ENCODE results near the gene SLC6A18.

SLC6A18 gene

DNA sequence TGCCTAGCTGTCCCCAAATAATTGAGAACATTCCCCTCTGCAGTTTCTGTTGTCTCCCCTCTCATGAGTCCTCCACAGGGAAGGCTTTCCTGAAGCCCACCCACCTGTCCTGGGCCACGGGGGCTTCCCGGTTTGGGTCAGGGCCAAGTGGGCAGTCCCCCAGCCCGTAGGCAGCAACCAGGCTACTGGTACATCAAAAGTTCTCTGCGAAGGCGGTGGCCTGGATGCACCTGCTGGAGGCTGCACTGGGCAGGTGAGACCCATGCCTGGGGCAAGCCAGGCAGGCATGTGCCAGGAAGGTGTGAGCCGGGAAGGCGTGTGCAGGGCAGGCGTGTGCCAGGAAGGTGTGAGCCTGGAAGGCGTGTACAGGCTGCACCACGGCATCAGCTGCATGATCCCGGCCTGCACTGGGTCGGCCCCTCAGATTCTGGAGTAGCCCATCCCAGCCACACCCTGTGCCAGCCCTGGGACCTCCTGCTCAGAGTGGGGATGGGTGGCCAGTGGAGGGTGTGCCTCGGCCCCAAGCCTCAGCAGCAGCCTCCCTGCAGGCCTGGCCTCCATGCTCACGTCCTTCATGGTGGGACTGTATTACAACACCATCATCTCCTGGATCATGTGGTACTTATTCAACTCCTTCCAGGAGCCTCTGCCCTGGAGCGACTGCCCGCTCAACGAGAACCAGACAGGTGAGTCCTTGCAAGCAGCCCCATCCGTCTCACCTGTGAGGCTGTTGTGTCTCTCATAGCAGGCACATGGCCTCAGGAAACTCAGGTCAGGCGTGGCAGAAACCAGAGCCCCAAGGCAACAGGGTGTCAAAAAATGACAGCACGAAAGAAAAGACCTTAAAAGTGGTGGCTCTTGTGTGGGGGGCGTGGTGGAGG is 15.0 kb upstream of the SLC6A18 start:
- no peak overlapping the region for H3K27ac ChIP-seq (ENCODE audit: low read depth, low read length)
- H3K79me2 ChIP-seq (ENCODE audit: control insufficient read depth, low read length), result no peaks in the 10 kb centered on the region
- no peaks in the 10 kb centered on the region for H3K9me2 ChIP-seq (replicated peaks; ENCODE audit: control insufficient read depth, low read length)
- H3K4me3 ChIP-seq (ENCODE audit: low read length), result no peak overlapping the region
- no peaks in the 10 kb centered on the region for H3K27me3 ChIP-seq (ENCODE audit: control insufficient read depth, low read length)
- peaks cover 4% of the 10 kb centered on the region for H3K4me1 ChIP-seq (ENCODE audit: control insufficient read depth, low read length)
- TF ChIP-seq EZH2phosphoT487 (IDR thresholded peaks at IDR 0.05; ENCODE audit: borderline replicate concordance, low read length), result no peak
- TF ChIP-seq, protein P1, sequence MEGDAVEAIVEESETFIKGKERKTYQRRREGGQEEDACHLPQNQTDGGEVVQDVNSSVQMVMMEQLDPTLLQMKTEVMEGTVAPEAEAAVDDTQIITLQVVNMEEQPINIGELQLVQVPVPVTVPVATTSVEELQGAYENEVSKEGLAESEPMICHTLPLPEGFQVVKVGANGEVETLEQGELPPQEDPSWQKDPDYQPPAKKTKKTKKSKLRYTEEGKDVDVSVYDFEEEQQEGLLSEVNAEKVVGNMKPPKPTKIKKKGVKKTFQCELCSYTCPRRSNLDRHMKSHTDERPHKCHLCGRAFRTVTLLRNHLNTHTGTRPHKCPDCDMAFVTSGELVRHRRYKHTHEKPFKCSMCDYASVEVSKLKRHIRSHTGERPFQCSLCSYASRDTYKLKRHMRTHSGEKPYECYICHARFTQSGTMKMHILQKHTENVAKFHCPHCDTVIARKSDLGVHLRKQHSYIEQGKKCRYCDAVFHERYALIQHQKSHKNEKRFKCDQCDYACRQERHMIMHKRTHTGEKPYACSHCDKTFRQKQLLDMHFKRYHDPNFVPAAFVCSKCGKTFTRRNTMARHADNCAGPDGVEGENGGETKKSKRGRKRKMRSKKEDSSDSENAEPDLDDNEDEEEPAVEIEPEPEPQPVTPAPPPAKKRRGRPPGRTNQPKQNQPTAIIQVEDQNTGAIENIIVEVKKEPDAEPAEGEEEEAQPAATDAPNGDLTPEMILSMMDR (IDR thresholded peaks at IDR 0.05; ENCODE audit: low read depth, low read length, poor library complexity, severe bottlenecking), result no peak
- no peaks in the 10 kb centered on the region for H3F3A ChIP-seq (ENCODE audit: control insufficient read depth, insufficient read depth)
- H3K4me2 ChIP-seq (ENCODE audit: low read length), result no peak overlapping the region
- H4K20me1 ChIP-seq (ENCODE audit: control insufficient read depth, insufficient read depth, low read depth, low read length), result no peaks in the 10 kb centered on the region
- peaks cover 5% of the 10 kb centered on the region; the same call in 1 of the 2 replicates for H3K9me3 ChIP-seq (ENCODE audit: control insufficient read depth, insufficient read depth, low read length)
- H3K36me3 ChIP-seq (ENCODE audit: control insufficient read depth, low read length), result no peaks in the 10 kb centered on the region

- Histone ChIP-seq H3K27me3 (ENCODE audit: control insufficient read depth, low read length) (no peaks in the 10 kb centered on the region), H3K9me2 (replicated peaks; ENCODE audit: control insufficient read depth, low read length) (no peaks in the 10 kb centered on the region), H3K9me3 (ENCODE audit: control insufficient read depth, insufficient read depth, low read length) (peaks cover 9% of the 10 kb centered on the region; the same call in 1 of the 2 replicates), H3K4me2 (ENCODE audit: low read length) (no peak overlapping the region), H3F3A (ENCODE audit: control insufficient read depth, insufficient read depth) (no peaks in the 10 kb centered on the region), H3K4me1 (ENCODE audit: control insufficient read depth, low read length) (peaks cover 9% of the 10 kb centered on the region), H4K20me1 (ENCODE audit: control insufficient read depth, insufficient read depth, low read depth, low read length) (no peaks in the 10 kb centered on the region), H3K27ac (ENCODE audit: low read depth, low read length) (no peak overlapping the region), H3K79me2 (ENCODE audit: control insufficient read depth, low read length) (no peaks in the 10 kb centered on the region), H3K36me3 (ENCODE audit: control insufficient read depth, low read length) (no peaks in the 10 kb centered on the region), H3K4me3 (ENCODE audit: low read length) (no peak overlapping the region)
- TF ChIP-seq EZH2phosphoT487 (IDR thresholded peaks at IDR 0.05; ENCODE audit: borderline replicate concordance, low read length), result no peak
- TF ChIP-seq, protein P1 (IDR thresholded peaks at IDR 0.05; ENCODE audit: low read depth, low read length, poor library complexity, severe bottlenecking), result no peak
Measured at GRCh38 chr5:1210832-1211251, 14.3 kb upstream of the SLC6A18 start.

- Histone ChIP-seq H3F3A (ENCODE audit: control insufficient read depth, insufficient read depth) (no peaks in the 10 kb centered on the region), H3K27me3 (ENCODE audit: control insufficient read depth, low read length) (no peaks in the 10 kb centered on the region), H3K27ac (ENCODE audit: low read depth, low read length) (no peak overlapping the region), H3K9me3 (ENCODE audit: control insufficient read depth, insufficient read depth, low read length) (peaks cover 10% of the 10 kb centered on the region; the same call in 1 of the 2 replicates), H3K9me2 (replicated peaks; ENCODE audit: control insufficient read depth, low read length) (no peaks in the 10 kb centered on the region), H3K4me1 (ENCODE audit: control insufficient read depth, low read length) (peaks cover 9% of the 10 kb centered on the region), H3K79me2 (ENCODE audit: control insufficient read depth, low read length) (no peaks in the 10 kb centered on the region), H4K20me1 (ENCODE audit: control insufficient read depth, insufficient read depth, low read depth, low read length) (no peaks in the 10 kb centered on the region), H3K36me3 (ENCODE audit: control insufficient read depth, low read length) (no peaks in the 10 kb centered on the region), H3K4me3 (ENCODE audit: low read length) (no peak overlapping the region), H3K4me2 (ENCODE audit: low read length) (no peak overlapping the region)
- TF ChIP-seq, protein P1 (IDR thresholded peaks at IDR 0.05; ENCODE audit: low read depth, low read length, poor library complexity, severe bottlenecking), result no peak
- no peak for TF ChIP-seq EZH2phosphoT487 (IDR thresholded peaks at IDR 0.05; ENCODE audit: borderline replicate concordance, low read length)
Measured at GRCh38 chr5:1211701-1212100, 13.5 kb upstream of the SLC6A18 start.
